WTC11 (cell line): ENCODE data around the gene BTBD9. TPM values are rescaled to one million over a fixed set of nuclear protein-coding genes. Genes with fewer than 3 reads are reported as not detected.

Experiments used
- ATAC-seq: fragments of 200-7000 bp; cut with Tn5 transposase; 2 replicates; pipeline ENCODE4 v1.10.0; 2021; ENCODE audit warnings: mild to moderate bottlenecking, moderate library complexity
- CTCF ChIA-PET: fragments of 300-600 bp; sonication (Branson Sonifier 250); formaldehyde crosslinking; loops from one replicate; lab custom pipeline; 2021; ENCODE audit warnings: antibody characterized with exemption; lab: Charles Lee
- POLR2A ChIA-PET: fragments of 350-600 bp; sonication (Branson Sonifier 250); formaldehyde crosslinking; loops from one replicate; lab custom pipeline; 2021; ENCODE audit warnings: antibody characterized with exemption; lab: Charles Lee
- DNase-seq: peaks from one replicate; pipeline ENCODE4 v3.0.0; 2021; ENCODE audit warnings: low spot score
- H3K27ac Mint-ChIP-seq: 2 replicates; pipeline ENCODE4 v1.8.0; 2021; ENCODE audit warnings: mixed read lengths
- H3K27me3 Mint-ChIP-seq: 2 replicates; pipeline ENCODE4 v1.8.0; 2021; ENCODE audit warnings: low read depth, mild to moderate bottlenecking, moderate library complexity, mixed read lengths
- H3K36me3 Mint-ChIP-seq: 2 replicates; pipeline ENCODE4 v1.8.0; 2021; ENCODE audit warnings: mixed read lengths
- H3K4me1 Mint-ChIP-seq: 2 replicates; pipeline ENCODE4 v1.8.0; 2022; ENCODE audit warnings: mixed read lengths
- H3K4me3 Mint-ChIP-seq: 2 replicates; pipeline ENCODE4 v1.8.0; 2021; ENCODE audit warnings: mild to moderate bottlenecking, moderate library complexity, mixed read lengths
- H3K9me3 Mint-ChIP-seq: 2 replicates; pipeline ENCODE4 v1.8.0; 2021; ENCODE audit warnings: mixed read lengths
- ATF1 ChIP-seq: sonication (generic); formaldehyde crosslinking; IDR thresholded peaks from 2 replicates; pipeline ENCODE4 v1.8.1; 2023; ENCODE audit warnings: mild to moderate bottlenecking, moderate library complexity, missing genetic modification reagents
- CREB1 ChIP-seq: sonication (generic); formaldehyde crosslinking; IDR thresholded peaks from 2 replicates; pipeline ENCODE4 v1.8.0; 2023; ENCODE audit warnings: mild to moderate bottlenecking, missing genetic modification reagents
- FOXP1 ChIP-seq: sonication (generic); formaldehyde crosslinking; IDR thresholded peaks from 2 replicates; pipeline ENCODE4 v1.8.0; 2022; ENCODE audit warnings: missing genetic modification reagents, mild to moderate bottlenecking, moderate library complexity, borderline replicate concordance
- IRF2 ChIP-seq: sonication (generic); formaldehyde crosslinking; IDR thresholded peaks from 2 replicates; pipeline ENCODE4 v1.8.0; 2022; ENCODE audit warnings: low read depth, missing genetic modification reagents, borderline replicate concordance
- JAZF1 ChIP-seq: fragments of 250-450 bp; sonication (Bioruptor Pico); IDR thresholded peaks from 2 replicates; pipeline ENCODE4 v1.9.0; 2021; ENCODE audit warnings: moderate library complexity, mild to moderate bottlenecking, inconsistent platforms
- OVOL2 ChIP-seq: fragments of 250-450 bp; sonication (Bioruptor Pico); IDR thresholded peaks from 2 replicates; pipeline ENCODE4 v1.9.0; 2021; ENCODE audit warnings: mild to moderate bottlenecking, borderline replicate concordance
- ZNF416 ChIP-seq: fragments of 250-450 bp; sonication (Bioruptor Pico); IDR thresholded peaks from 2 replicates; pipeline ENCODE4 v1.9.0; 2021; ENCODE audit warnings: mild to moderate bottlenecking, inconsistent platforms
- total RNA-seq: library from RNA; stranded (reverse); gene quantifications from 3 replicates; pipeline ENCODE4 v1.2.3, GENCODE V29; 2021
- TF ChIP-seq, protein P1 (sequence below): sonication (generic); formaldehyde crosslinking; IDR thresholded peaks from 2 replicates; pipeline ENCODE4 v1.8.1; 2023; ENCODE audit warnings: mild to moderate bottlenecking, missing genetic modification reagents, borderline replicate concordance
- TF ChIP-seq, protein P2 (sequence below): sonication (generic); formaldehyde crosslinking; IDR thresholded peaks from 2 replicates; pipeline ENCODE4 v1.8.1; 2023; ENCODE audit warnings: mild to moderate bottlenecking, missing genetic modification reagents, moderate library complexity
- TF ChIP-seq, protein P3 (sequence below): sonication (generic); formaldehyde crosslinking; IDR thresholded peaks from 2 replicates; pipeline ENCODE4 v1.8.1; 2022; ENCODE audit warnings: mild to moderate bottlenecking, missing genetic modification reagents, moderate library complexity, borderline replicate concordance
- TF ChIP-seq, protein P4 (sequence below): sonication (generic); formaldehyde crosslinking; conservative IDR thresholded peaks from 2 replicates; pipeline ENCODE4 v1.8.1; 2023; ENCODE audit warnings: mild to moderate bottlenecking, low read depth, missing genetic modification reagents, moderate library complexity
- TF ChIP-seq, protein P5 (sequence below): sonication (generic); formaldehyde crosslinking; IDR thresholded peaks from 2 replicates; pipeline ENCODE4 v1.8.1; 2023; ENCODE audit warnings: mild to moderate bottlenecking, moderate library complexity, missing genetic modification reagents
- TF ChIP-seq, protein P6 (sequence below): sonication (generic); formaldehyde crosslinking; IDR thresholded peaks from 2 replicates; pipeline ENCODE4 v1.8.1; 2022; ENCODE audit warnings: missing genetic modification reagents, borderline replicate concordance
- TF ChIP-seq, protein P7 (sequence below): sonication (generic); formaldehyde crosslinking; IDR thresholded peaks from 2 replicates; pipeline ENCODE4 v1.8.0; 2022; ENCODE audit warnings: missing genetic modification reagents
- TF ChIP-seq, protein P8 (sequence below): fragments of 250-450 bp; sonication (Bioruptor Pico); IDR thresholded peaks from 2 replicates; pipeline ENCODE4 v1.8.0; 2021; ENCODE audit warnings: mild to moderate bottlenecking
- TF ChIP-seq, protein P9 (sequence below): sonication (generic); formaldehyde crosslinking; IDR thresholded peaks from 2 replicates; pipeline ENCODE4 v1.8.1; 2022; ENCODE audit warnings: mild to moderate bottlenecking, moderate library complexity, missing genetic modification reagents

BTBD9 gene
- total RNA-seq, 1 experiment from 2014 or later: 4.2 TPM

DNA sequence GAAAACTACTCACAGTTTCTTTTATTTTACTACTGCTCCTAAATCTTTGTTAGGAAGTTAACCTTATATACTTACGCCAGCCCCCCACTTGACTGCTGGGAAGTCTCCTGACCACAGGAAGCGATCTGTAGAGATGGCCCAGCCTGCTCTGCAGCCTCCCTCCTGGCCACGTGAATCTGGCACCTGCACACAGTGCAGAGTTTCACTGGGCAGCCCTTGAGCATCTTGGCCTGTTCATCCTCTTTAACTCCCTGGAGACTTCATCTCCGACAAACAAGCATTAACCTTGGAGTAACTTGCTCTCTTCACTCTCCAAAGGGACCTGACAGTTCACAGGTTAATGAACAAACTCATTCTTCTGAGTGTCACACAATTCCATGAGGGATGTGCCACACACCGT, 294.1 kb downstream of the BTBD9 start (continued):
- TF ChIP-seq, protein P1, sequence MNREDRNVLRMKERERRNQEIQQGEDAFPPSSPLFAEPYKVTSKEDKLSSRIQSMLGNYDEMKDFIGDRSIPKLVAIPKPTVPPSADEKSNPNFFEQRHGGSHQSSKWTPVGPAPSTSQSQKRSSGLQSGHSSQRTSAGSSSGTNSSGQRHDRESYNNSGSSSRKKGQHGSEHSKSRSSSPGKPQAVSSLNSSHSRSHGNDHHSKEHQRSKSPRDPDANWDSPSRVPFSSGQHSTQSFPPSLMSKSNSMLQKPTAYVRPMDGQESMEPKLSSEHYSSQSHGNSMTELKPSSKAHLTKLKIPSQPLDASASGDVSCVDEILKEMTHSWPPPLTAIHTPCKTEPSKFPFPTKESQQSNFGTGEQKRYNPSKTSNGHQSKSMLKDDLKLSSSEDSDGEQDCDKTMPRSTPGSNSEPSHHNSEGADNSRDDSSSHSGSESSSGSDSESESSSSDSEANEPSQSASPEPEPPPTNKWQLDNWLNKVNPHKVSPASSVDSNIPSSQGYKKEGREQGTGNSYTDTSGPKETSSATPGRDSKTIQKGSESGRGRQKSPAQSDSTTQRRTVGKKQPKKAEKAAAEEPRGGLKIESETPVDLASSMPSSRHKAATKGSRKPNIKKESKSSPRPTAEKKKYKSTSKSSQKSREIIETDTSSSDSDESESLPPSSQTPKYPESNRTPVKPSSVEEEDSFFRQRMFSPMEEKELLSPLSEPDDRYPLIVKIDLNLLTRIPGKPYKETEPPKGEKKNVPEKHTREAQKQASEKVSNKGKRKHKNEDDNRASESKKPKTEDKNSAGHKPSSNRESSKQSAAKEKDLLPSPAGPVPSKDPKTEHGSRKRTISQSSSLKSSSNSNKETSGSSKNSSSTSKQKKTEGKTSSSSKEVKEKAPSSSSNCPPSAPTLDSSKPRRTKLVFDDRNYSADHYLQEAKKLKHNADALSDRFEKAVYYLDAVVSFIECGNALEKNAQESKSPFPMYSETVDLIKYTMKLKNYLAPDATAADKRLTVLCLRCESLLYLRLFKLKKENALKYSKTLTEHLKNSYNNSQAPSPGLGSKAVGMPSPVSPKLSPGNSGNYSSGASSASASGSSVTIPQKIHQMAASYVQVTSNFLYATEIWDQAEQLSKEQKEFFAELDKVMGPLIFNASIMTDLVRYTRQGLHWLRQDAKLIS (CRISPR knock-in tag): no peak
- TF ChIP-seq, protein P2, sequence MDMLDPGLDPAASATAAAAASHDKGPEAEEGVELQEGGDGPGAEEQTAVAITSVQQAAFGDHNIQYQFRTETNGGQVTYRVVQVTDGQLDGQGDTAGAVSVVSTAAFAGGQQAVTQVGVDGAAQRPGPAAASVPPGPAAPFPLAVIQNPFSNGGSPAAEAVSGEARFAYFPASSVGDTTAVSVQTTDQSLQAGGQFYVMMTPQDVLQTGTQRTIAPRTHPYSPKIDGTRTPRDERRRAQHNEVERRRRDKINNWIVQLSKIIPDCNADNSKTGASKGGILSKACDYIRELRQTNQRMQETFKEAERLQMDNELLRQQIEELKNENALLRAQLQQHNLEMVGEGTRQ (CRISPR knock-in tag): no peak
- TF ChIP-seq ZNF416: no peak
- TF ChIP-seq, protein P3, sequence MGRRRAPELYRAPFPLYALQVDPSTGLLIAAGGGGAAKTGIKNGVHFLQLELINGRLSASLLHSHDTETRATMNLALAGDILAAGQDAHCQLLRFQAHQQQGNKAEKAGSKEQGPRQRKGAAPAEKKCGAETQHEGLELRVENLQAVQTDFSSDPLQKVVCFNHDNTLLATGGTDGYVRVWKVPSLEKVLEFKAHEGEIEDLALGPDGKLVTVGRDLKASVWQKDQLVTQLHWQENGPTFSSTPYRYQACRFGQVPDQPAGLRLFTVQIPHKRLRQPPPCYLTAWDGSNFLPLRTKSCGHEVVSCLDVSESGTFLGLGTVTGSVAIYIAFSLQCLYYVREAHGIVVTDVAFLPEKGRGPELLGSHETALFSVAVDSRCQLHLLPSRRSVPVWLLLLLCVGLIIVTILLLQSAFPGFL (CRISPR knock-in tag): no peak
- TF ChIP-seq, protein P4, sequence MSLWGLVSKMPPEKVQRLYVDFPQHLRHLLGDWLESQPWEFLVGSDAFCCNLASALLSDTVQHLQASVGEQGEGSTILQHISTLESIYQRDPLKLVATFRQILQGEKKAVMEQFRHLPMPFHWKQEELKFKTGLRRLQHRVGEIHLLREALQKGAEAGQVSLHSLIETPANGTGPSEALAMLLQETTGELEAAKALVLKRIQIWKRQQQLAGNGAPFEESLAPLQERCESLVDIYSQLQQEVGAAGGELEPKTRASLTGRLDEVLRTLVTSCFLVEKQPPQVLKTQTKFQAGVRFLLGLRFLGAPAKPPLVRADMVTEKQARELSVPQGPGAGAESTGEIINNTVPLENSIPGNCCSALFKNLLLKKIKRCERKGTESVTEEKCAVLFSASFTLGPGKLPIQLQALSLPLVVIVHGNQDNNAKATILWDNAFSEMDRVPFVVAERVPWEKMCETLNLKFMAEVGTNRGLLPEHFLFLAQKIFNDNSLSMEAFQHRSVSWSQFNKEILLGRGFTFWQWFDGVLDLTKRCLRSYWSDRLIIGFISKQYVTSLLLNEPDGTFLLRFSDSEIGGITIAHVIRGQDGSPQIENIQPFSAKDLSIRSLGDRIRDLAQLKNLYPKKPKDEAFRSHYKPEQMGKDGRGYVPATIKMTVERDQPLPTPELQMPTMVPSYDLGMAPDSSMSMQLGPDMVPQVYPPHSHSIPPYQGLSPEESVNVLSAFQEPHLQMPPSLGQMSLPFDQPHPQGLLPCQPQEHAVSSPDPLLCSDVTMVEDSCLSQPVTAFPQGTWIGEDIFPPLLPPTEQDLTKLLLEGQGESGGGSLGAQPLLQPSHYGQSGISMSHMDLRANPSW (CRISPR knock-in tag): no peak
- no peak for TF ChIP-seq IRF2 (CRISPR knock-in tag)

DNA sequence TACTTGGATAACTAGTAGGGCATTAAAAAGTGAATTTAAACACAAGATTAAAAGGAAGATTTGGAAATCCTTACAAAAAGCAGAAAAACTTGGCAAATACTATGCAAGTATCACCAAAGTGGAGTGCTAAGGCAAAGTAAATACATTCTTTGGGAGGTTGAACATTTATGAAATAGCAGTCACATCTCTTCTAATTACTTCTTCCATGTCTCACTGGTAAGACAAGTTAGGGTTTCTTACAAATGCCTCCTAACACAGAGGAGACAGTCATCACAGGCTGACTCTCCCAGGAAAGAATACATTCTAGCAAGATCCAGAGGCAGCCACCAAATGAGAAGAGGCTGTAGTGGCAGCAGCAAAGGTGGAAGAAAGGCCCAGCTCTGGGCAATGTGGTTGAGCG, 298.2 kb downstream of the BTBD9 start:
- CTCF ChIA-PET: no interaction called here
- H3K36me3 Mint-ChIP-seq: no peaks in the 10 kb centered on the region
- TF ChIP-seq, protein P5, sequence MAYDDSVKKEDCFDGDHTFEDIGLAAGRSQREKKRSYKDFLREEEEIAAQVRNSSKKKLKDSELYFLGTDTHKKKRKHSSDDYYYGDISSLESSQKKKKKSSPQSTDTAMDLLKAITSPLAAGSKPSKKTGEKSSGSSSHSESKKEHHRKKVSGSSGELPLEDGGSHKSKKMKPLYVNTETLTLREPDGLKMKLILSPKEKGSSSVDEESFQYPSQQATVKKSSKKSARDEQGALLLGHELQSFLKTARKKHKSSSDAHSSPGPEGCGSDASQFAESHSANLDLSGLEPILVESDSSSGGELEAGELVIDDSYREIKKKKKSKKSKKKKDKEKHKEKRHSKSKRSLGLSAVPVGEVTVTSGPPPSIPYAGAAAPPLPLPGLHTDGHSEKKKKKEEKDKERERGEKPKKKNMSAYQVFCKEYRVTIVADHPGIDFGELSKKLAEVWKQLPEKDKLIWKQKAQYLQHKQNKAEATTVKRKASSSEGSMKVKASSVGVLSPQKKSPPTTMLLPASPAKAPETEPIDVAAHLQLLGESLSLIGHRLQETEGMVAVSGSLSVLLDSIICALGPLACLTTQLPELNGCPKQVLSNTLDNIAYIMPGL (CRISPR knock-in tag): no peak
- no peak for TF ChIP-seq CREB1 (CRISPR knock-in tag)
- no peak for TF ChIP-seq OVOL2 (CRISPR knock-in tag)
- TF ChIP-seq JAZF1 (CRISPR knock-in tag): no peak
- TF ChIP-seq, protein P6, sequence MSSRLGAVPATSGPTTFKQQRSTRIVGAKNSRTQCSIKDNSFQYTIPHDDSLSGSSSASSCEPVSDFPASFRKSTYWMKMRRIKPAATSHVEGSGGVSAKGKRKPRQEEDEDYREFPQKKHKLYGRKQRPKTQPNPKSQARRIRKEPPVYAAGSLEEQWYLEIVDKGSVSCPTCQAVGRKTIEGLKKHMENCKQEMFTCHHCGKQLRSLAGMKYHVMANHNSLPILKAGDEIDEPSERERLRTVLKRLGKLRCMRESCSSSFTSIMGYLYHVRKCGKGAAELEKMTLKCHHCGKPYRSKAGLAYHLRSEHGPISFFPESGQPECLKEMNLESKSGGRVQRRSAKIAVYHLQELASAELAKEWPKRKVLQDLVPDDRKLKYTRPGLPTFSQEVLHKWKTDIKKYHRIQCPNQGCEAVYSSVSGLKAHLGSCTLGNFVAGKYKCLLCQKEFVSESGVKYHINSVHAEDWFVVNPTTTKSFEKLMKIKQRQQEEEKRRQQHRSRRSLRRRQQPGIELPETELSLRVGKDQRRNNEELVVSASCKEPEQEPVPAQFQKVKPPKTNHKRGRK (CRISPR knock-in tag): no peak
- TF ChIP-seq, protein P7, sequence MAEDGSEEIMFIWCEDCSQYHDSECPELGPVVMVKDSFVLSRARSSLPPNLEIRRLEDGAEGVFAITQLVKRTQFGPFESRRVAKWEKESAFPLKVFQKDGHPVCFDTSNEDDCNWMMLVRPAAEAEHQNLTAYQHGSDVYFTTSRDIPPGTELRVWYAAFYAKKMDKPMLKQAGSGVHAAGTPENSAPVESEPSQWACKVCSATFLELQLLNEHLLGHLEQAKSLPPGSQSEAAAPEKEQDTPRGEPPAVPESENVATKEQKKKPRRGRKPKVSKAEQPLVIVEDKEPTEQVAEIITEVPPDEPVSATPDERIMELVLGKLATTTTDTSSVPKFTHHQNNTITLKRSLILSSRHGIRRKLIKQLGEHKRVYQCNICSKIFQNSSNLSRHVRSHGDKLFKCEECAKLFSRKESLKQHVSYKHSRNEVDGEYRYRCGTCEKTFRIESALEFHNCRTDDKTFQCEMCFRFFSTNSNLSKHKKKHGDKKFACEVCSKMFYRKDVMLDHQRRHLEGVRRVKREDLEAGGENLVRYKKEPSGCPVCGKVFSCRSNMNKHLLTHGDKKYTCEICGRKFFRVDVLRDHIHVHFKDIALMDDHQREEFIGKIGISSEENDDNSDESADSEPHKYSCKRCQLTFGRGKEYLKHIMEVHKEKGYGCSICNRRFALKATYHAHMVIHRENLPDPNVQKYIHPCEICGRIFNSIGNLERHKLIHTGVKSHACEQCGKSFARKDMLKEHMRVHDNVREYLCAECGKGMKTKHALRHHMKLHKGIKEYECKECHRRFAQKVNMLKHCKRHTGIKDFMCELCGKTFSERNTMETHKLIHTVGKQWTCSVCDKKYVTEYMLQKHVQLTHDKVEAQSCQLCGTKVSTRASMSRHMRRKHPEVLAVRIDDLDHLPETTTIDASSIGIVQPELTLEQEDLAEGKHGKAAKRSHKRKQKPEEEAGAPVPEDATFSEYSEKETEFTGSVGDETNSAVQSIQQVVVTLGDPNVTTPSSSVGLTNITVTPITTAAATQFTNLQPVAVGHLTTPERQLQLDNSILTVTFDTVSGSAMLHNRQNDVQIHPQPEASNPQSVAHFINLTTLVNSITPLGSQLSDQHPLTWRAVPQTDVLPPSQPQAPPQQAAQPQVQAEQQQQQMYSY: no peak
- no peak for TF ChIP-seq ATF1
- TF ChIP-seq, protein P8, sequence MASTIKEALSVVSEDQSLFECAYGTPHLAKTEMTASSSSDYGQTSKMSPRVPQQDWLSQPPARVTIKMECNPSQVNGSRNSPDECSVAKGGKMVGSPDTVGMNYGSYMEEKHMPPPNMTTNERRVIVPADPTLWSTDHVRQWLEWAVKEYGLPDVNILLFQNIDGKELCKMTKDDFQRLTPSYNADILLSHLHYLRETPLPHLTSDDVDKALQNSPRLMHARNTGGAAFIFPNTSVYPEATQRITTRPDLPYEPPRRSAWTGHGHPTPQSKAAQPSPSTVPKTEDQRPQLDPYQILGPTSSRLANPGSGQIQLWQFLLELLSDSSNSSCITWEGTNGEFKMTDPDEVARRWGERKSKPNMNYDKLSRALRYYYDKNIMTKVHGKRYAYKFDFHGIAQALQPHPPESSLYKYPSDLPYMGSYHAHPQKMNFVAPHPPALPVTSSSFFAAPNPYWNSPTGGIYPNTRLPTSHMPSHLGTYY: no peak
- TF ChIP-seq FOXP1 (CRISPR knock-in tag): no peak
- TF ChIP-seq, protein P9, sequence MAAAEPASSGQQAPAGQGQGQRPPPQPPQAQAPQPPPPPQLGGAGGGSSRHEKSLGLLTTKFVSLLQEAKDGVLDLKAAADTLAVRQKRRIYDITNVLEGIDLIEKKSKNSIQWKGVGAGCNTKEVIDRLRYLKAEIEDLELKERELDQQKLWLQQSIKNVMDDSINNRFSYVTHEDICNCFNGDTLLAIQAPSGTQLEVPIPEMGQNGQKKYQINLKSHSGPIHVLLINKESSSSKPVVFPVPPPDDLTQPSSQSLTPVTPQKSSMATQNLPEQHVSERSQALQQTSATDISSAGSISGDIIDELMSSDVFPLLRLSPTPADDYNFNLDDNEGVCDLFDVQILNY: no peak

More for the DNA sequence above, 298.2 kb downstream of the BTBD9 start:
- no peak for ATAC-seq
- POLR2A ChIA-PET: no interaction called here
- Mint-ChIP-seq H3K27ac (no peak overlapping the region; the same call in 1 of the 2 replicates), H3K27me3 (no peaks in the 10 kb centered on the region), H3K9me3 (no peaks in the 10 kb centered on the region), H3K4me1 (peaks cover 17% of the 10 kb centered on the region), H3K4me3 (no peak overlapping the region)
- DNase-seq: no peak
